HUES64 (cell line): ENCODE data around the gene GRHPR.
"Not testable (repeated sequence)": the region's sequence is repeated elsewhere in the genome, so short reads cannot be mapped to it uniquely, and the experiment has no call there.

ENCODE experiments used
- H3K27ac ChIP-seq: 2 replicates; pipeline ENCODE4 v1.7.0; 2013; ENCODE audit warnings: low read depth, low read length, inconsistent platforms
- H3K27me3 ChIP-seq: 2 replicates; pipeline ENCODE4 v1.6.1; 2013; ENCODE audit warnings: mild to moderate bottlenecking, low read length; ENCODE audit not compliant: insufficient read depth
- H3K36me3 ChIP-seq: 2 replicates; pipeline ENCODE4 v1.6.1; 2013; ENCODE audit warnings: mild to moderate bottlenecking, low read length; ENCODE audit not compliant: insufficient read depth
- H3K4me1 ChIP-seq: 2 replicates; pipeline ENCODE4 v1.6.1; 2013; ENCODE audit warnings: mild to moderate bottlenecking, low read length, moderate library complexity; ENCODE audit not compliant: insufficient read depth
- H3K4me3 ChIP-seq: 2 replicates; pipeline ENCODE4 v1.5.1; 2013; ENCODE audit warnings: mild to moderate bottlenecking, low read length, moderate library complexity
- H3K9ac ChIP-seq: 2 replicates; pipeline ENCODE4 v1.6.1; 2013; ENCODE audit warnings: mild to moderate bottlenecking, low read depth, low read length
- H3K9me3 ChIP-seq: 2 replicates; pipeline ENCODE4 v1.6.1; 2013; ENCODE audit warnings: low read depth, low read length; ENCODE audit not compliant: insufficient read depth
- WGBS: fragments of 150-250, 120-280 bp; methylation state at CpG from one replicate; pipeline ENCODE4 v1.1.7; 2013; ENCODE audit warnings: missing lambda C conversion rate; 5-methylcytosine and 5-hydroxymethylcytosine counted together

GRHPR gene

DNA sequence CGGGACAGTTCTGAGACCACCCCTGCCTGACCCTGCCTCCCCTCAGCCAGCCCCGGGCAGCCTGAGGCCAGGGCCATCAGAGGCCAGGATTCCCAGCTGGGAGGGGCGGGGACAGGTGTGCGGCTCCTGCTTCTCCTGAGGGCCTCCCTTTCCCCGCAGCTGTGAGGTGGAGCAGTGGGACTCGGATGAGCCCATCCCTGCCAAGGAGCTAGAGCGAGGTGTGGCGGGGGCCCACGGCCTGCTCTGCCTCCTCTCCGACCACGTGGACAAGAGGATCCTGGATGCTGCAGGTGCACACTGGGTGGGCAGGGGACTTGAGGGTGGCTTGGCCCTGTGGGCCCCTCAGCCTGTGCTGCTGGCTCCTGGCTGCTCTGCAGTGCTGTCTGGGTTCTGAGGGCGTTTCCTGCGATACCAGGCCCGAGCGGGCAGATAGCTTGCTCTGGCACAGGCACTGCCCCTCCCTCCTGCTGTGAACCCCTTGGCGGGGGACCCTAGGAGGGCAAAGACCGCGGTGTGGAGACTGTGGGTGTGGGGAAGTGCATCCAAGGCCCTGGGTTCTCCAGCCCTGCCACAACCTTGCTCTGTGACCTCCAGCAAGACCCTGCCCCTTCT is 2.3 kb downstream of the GRHPR start:
- peaks cover 45% of the 10 kb centered on the region for H3K36me3 ChIP-seq
- 88% methylated on average over 18 of the region's 18 CpGs for WGBS
- H3K9me3 ChIP-seq: no peaks in the 10 kb centered on the region
- no peak overlapping the region for H3K9ac ChIP-seq
- H3K27ac ChIP-seq: no peak overlapping the region
- H3K4me3 ChIP-seq: no peak overlapping the region
- H3K27me3 ChIP-seq: no peaks in the 10 kb centered on the region
- peaks cover 17% of the 10 kb centered on the region for H3K4me1 ChIP-seq

DNA sequence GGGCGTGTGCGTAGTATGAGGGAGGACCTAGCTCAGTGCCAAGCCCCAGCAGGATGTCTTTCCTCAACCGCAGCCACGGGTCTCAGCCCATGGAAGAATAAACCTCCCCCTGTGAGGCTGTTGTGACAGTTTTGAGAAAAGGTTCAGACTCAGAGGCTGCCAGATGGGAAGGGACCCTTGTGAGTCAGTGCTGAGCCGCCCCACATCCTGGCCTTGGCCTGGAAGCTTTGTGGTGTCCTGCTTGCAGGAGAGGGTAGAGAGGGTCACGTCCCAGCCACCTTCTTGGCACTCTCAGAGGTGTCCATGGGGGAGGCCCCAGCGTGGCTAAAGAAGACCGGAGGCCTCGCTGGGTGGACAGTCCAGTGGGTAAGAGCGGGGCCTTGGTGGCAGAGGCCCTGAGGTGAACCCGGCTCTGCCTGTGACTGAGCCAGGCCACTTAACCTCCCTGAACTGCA is 2.8 kb downstream of the GRHPR start:
- H3K27ac ChIP-seq: no peak overlapping the region
- H3K4me1 ChIP-seq: peaks cover 19% of the 10 kb centered on the region
- H3K9me3 ChIP-seq: no peaks in the 10 kb centered on the region
- 84% methylated on average over 11 of the region's 11 CpGs for WGBS
- H3K4me3 ChIP-seq: no peak overlapping the region
- peaks cover 50% of the 10 kb centered on the region for H3K36me3 ChIP-seq
- H3K9ac ChIP-seq: no peak overlapping the region
- no peaks in the 10 kb centered on the region for H3K27me3 ChIP-seq

DNA sequence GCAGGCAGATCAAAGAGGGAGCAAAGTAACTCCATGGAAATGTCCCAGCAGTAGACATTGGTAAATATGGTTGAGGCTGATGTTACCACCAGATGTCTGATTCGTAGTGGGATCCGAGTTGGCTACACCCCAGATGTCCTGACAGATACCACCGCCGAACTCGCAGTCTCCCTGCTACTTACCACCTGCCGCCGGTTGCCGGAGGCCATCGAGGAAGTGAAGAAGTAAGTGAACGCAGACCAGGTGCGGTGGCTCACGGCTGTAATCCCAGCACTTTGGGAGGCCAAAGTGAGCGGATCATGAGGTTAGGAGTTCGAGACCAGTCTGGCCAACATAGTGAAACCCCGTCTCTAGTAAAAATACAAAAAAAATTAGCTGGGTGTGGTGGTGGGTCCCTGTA is 3.9 kb downstream of the GRHPR start:
- not testable (repeated sequence) for H3K9ac ChIP-seq, H3K27me3 ChIP-seq, H3K4me3 ChIP-seq, H3K27ac ChIP-seq, H3K9me3 ChIP-seq
- Histone ChIP-seq H3K4me1 (peaks cover 22% of the 10 kb centered on the region), H3K36me3 (peaks cover 61% of the 10 kb centered on the region)
- 96% methylated on average over 15 of the region's 15 CpGs for WGBS

DNA sequence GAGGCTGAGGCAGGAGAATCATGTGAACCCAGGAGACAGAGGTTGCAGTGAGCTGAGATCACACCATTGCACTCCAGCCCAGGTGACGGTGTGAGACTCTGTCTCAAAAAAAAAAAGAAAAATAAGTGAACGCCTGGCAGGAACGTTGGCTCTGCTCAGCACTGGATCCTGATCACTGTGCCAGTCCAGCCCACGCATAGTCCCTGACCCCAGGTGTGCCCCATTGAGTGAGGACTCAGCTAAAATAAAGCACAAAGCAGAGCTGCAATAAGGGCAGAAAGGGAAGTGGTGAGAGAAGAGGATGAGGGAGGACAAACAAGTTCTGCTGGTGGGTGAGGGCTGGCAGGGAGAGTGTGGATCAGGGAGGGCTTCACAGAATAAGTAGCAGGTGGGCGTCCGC is 4.3 kb downstream of the GRHPR start:
- Histone ChIP-seq H3K36me3 (peaks cover 65% of the 10 kb centered on the region), H3K27me3 (no peaks in the 10 kb centered on the region), H3K9me3 (no peaks in the 10 kb centered on the region), H3K4me1 (peaks cover 19% of the 10 kb centered on the region), H3K27ac (no peak overlapping the region), H3K4me3 (no peak overlapping the region), H3K9ac (no peak overlapping the region)
- WGBS: 98% methylated on average over 6 of the region's 6 CpGs

- no peak overlapping the region for H3K9ac ChIP-seq
- H3K27me3 ChIP-seq: no peaks in the 10 kb centered on the region
- H3K36me3 ChIP-seq: peaks cover 75% of the 10 kb centered on the region
- H3K4me1 ChIP-seq: peaks cover 17% of the 10 kb centered on the region
- no peak overlapping the region for H3K27ac ChIP-seq
- H3K4me3 ChIP-seq: no peak overlapping the region
- WGBS: 94% methylated on average over 14 of the region's 14 CpGs
- no peaks in the 10 kb centered on the region for H3K9me3 ChIP-seq
Measured at GRCh38 chr9:37428345-37428744, 5.8 kb downstream of the GRHPR start.

DNA sequence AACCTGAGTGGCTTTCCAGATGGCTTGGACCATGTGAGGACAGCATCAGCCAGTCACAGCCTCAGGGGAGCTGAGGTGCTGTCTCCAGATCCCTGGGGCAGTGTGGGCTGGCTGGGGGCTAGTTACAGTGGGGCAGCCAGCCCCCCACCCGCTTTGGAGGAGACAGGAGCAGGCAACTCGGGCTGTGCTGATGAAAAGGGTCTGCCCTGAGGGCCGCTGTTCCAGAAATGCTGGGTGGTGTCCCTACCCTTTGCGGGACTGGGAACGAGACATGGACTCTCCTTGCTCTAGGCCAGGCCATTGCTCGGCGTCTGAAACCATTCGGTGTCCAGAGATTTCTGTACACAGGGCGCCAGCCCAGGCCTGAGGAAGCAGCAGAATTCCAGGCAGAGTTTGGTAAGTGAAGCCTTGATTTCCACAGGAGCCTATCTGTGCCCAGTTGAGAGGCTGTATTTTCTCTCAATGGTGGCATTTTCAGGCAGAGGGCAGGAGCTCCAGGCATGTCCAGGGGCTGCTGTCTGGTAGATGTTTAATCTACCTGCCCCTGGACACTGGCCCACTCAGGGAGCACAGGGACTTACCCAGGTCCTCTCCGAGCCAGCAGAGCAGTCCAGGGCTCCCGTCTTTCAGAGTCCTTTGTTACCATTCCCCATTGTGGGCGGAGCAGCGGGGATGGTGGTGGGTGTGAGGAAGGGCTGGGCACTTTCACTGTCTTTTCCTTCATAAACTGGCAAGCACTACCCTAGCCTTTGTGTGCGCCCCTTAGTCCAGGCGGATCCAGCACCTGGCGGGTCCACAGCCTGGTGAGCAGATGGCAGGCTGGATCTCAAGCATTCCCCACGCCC is 7.2 kb downstream of the GRHPR start:
- Histone ChIP-seq H3K27ac (no peak overlapping the region), H3K36me3 (peaks cover 86% of the 10 kb centered on the region), H3K27me3 (no peaks in the 10 kb centered on the region), H3K9me3 (no peaks in the 10 kb centered on the region), H3K4me1 (peaks cover 20% of the 10 kb centered on the region), H3K9ac (no peak overlapping the region; the same call in 1 of the 2 replicates), H3K4me3 (no peak overlapping the region)
- 91% methylated on average over 15 of the region's 17 CpGs for WGBS

DNA sequence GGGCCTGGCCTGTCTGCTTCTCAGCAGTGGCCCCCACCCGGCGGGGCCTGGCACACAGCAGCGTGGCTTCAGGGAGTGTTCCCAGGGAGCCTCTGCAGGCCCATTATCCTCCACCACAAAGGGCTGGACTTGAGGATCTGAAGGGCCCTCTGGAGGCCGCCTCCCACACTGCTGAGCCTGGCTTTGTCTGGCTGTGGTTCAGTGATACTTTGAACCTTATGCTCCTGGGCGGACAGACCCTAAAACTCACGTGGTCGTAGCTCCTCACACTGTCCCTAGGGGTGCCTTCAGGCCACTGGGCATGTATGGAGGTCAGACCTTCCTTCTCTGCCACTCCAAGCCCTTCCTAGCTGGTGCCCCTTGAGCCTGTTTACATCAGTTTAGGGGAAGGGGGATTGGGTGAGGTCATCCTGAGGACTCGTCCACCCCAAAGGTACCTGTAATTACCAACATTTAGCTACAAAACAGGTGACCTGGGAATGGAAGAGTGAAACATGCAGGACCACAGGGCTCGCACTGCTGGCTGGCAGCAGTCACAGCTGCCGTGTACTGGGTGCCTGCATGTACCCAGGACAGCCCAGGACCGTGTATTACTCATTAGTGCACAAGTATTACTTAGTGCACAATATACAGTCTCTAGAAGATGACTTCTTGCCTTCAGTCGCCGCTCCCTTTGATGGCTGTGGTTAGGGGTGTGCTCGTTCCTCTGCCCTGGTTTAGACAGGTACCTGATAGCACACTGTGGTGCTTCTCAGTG is 8.5 kb downstream of the GRHPR start:
- Histone ChIP-seq H3K9me3 (no peaks in the 10 kb centered on the region), H3K9ac (no peak overlapping the region; the same call in 1 of the 2 replicates), H3K36me3 (peaks cover 91% of the 10 kb centered on the region), H3K4me3 (no peak overlapping the region), H3K27me3 (no peaks in the 10 kb centered on the region), H3K27ac (no peak overlapping the region), H3K4me1 (peaks cover 23% of the 10 kb centered on the region)
- WGBS: 89% methylated on average over 14 of the region's 14 CpGs

DNA sequence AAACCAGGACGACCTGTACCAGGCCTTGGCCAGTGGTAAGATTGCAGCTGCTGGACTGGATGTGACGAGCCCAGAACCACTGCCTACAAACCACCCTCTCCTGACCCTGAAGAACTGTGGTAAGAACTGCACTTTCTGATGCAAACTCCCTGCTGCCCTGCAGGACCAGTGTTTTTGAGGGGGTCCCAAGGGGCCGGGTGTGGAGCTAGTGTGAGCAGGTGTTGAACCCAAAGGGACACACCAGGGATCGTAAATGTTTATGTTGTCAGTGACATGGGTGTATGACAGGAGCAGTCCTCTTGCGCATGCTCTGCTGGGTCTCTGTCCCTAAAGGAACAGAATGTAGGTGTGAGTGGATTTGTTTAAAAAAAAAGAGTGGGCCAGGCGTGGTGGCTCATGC is 9.5 kb downstream of the GRHPR start:
- no peak overlapping the region for H3K4me3 ChIP-seq
- H3K4me1 ChIP-seq: peaks cover 23% of the 10 kb centered on the region
- 90% methylated on average over 6 of the region's 6 CpGs for WGBS
- no peak overlapping the region for H3K27ac ChIP-seq
- no peaks in the 10 kb centered on the region for H3K27me3 ChIP-seq
- H3K36me3 ChIP-seq: peaks cover 92% of the 10 kb centered on the region
- H3K9me3 ChIP-seq: no peaks in the 10 kb centered on the region
- H3K9ac ChIP-seq: no peak overlapping the region

- 23% methylated on average over 7 of the region's 7 CpGs for WGBS
- Histone ChIP-seq H3K4me3 (peak overlapping the region; percentile 2; the same call in 1 of the 2 replicates), H3K4me1 (peaks cover 23% of the 10 kb centered on the region), H3K9ac (peak overlapping the region; percentile 46; the same call in 1 of the 2 replicates), H3K27ac (peak overlapping the region; percentile 87), H3K36me3 (peaks cover 92% of the 10 kb centered on the region), H3K9me3 (no peaks in the 10 kb centered on the region), H3K27me3 (no peaks in the 10 kb centered on the region)
Measured at GRCh38 chr9:37433867-37434371, 11.4 kb downstream of the GRHPR start.

GRCh38 chr9:37436540-37436939 is 14.0 kb downstream of the GRHPR start:
- 94% methylated on average over 5 of the region's 5 CpGs for WGBS
- peaks cover 92% of the 10 kb centered on the region for H3K36me3 ChIP-seq
- H3K9me3 ChIP-seq: no peaks in the 10 kb centered on the region
- no peak overlapping the region for H3K9ac ChIP-seq
- H3K4me1 ChIP-seq: peaks cover 18% of the 10 kb centered on the region
- no peaks in the 10 kb centered on the region for H3K27me3 ChIP-seq
- H3K4me3 ChIP-seq: no peak overlapping the region
- no peak overlapping the region for H3K27ac ChIP-seq

DNA sequence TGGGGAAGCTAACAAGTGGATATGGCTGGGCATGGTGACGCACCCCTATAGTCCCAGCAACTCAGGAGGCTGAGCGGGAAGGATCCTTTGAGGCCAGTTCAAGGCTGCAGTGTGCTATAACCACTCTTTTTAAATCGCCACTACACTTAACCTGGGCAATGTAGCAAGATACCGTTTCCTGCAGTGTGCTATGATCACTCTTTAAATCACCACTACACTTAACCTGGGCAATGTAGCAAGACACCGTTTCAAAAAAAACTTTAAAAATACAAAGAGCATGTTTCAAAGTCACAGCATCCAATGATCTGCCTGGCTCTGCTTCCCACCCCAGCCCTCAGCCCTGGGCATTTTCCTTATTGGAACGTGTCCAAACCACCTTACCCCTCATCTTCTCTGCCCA is 14.5 kb downstream of the GRHPR start:
- Histone ChIP-seq H3K4me3 (no peak overlapping the region), H3K36me3 (peaks cover 92% of the 10 kb centered on the region), H3K4me1 (peaks cover 18% of the 10 kb centered on the region), H3K27ac (no peak overlapping the region), H3K9ac (no peak overlapping the region), H3K27me3 (no peaks in the 10 kb centered on the region), H3K9me3 (no peaks in the 10 kb centered on the region)
- WGBS: 96% methylated on average over 6 of the region's 6 CpGs
